GM23338 (cell line): ENCODE data around the gene LRRN1. TPM values are rescaled to one million over a fixed set of nuclear protein-coding genes. Genes with fewer than 3 reads are reported as not detected.

Experiments
- ATAC-seq: fragments of 200-7000 bp; cut with Tn5 transposase; 3 replicates; pipeline ENCODE4 v1.9.1; 2020
- DNase-seq: peaks from one replicate; pipeline ENCODE4 v3.0.0-alpha.2; 2015; ENCODE audit warnings: low spot score
- H2AFZ ChIP-seq: fragments of 200-600 bp; sonication (generic); 2 replicates; pipeline ENCODE4 v1.8.0; 2016; ENCODE audit warnings: antibody characterized with exemption, mild to moderate bottlenecking, moderate library complexity
- H3F3A ChIP-seq: fragments of 200-600 bp; sonication (generic); replicated peaks from 2 replicates; pipeline ENCODE4 v1.8.0; 2017; ENCODE audit warnings: antibody characterized with exemption, mixed run types, low read depth
- H3K27ac ChIP-seq: fragments of 200-600 bp; sonication (generic); 2 replicates; pipeline ENCODE4 v1.6.1; 2016; ENCODE audit warnings: low read depth
- H3K27me3 ChIP-seq: fragments of 200-600 bp; sonication (generic); 2 replicates; pipeline ENCODE4 v1.8.0; 2016; ENCODE audit warnings: mild to moderate bottlenecking, mixed run types, moderate library complexity; ENCODE audit not compliant: insufficient read depth
- H3K36me3 ChIP-seq: fragments of 200-600 bp; sonication (generic); 2 replicates; pipeline ENCODE4 v1.8.0; 2016; ENCODE audit warnings: mild to moderate bottlenecking; ENCODE audit not compliant: insufficient read depth
- H3K4me1 ChIP-seq: fragments of 200-600 bp; sonication (generic); 2 replicates; pipeline ENCODE4 v1.8.0; 2016; ENCODE audit warnings: mild to moderate bottlenecking, moderate library complexity; ENCODE audit not compliant: insufficient read depth
- H3K4me2 ChIP-seq: fragments of 200-600 bp; sonication (generic); 2 replicates; pipeline ENCODE4 v1.7.1; 2017; ENCODE audit warnings: mixed run types
- H3K4me3 ChIP-seq: fragments of 200-600 bp; sonication (generic); 2 replicates; pipeline ENCODE4 v1.6.1; 2016; ENCODE audit warnings: mixed run types
- H3K79me2 ChIP-seq: fragments of 200-600 bp; sonication (generic); replicated peaks from 2 replicates; pipeline ENCODE4 v1.8.0; 2017; ENCODE audit warnings: mild to moderate bottlenecking; ENCODE audit not compliant: insufficient read depth
- H3K9me2 ChIP-seq: fragments of 200-600 bp; sonication (generic); 2 replicates; pipeline ENCODE4 v1.8.0; 2017; ENCODE audit not compliant: insufficient read depth
- H4K20me1 ChIP-seq: fragments of 200-600 bp; sonication (generic); replicated peaks from 2 replicates; pipeline ENCODE4 v1.8.0; 2017; ENCODE audit warnings: mild to moderate bottlenecking; ENCODE audit not compliant: insufficient read depth
- H3K27ac Mint-ChIP-seq: 2 replicates; pipeline ENCODE4 v1.8.0; 2020; ENCODE audit warnings: inconsistent platforms, mild to moderate bottlenecking, moderate library complexity, mixed read lengths
- H3K27me3 Mint-ChIP-seq: 3 replicates; pipeline ENCODE4 v1.8.0; 2022; ENCODE audit warnings: low read depth, mild to moderate bottlenecking, moderate library complexity, mixed read lengths, inconsistent platforms; ENCODE audit not compliant: insufficient read depth, poor library complexity
- H3K36me3 Mint-ChIP-seq: 3 replicates; pipeline ENCODE4 v1.8.0; 2021; ENCODE audit warnings: low read depth, mild to moderate bottlenecking, inconsistent platforms, moderate library complexity, mixed read lengths
- H3K4me1 Mint-ChIP-seq: 3 replicates; pipeline ENCODE4 v1.8.0; 2020; ENCODE audit warnings: mild to moderate bottlenecking, inconsistent platforms, mixed read lengths
- H3K4me3 Mint-ChIP-seq: 3 replicates; pipeline ENCODE4 v1.8.0; 2021; ENCODE audit warnings: moderate library complexity, mild to moderate bottlenecking, inconsistent platforms, mixed read lengths
- H3K9me3 Mint-ChIP-seq: 3 replicates; pipeline ENCODE4 v1.8.0; 2020; ENCODE audit warnings: moderate library complexity, mild to moderate bottlenecking, inconsistent platforms, mixed read lengths
- CREB1 ChIP-seq: fragments of 250-450 bp; sonication (Bioruptor Pico); IDR thresholded peaks from 2 replicates; pipeline ENCODE4 v1.5.0; 2020; ENCODE audit warnings: low read depth, mild to moderate bottlenecking, moderate library complexity
- CTCF ChIP-seq, 2 experiments: fragments of 200-600 bp in 1 of 2; sonication (generic) in 1 of 2; conservative IDR thresholded peaks; 2 replicates each; pipeline versions ENCODE4 v1.5.1 to v1.6.1; 2016 to 2017; ENCODE audit warnings: antibody characterized with exemption in 2 of 2, low read depth in 2 of 2, mild to moderate bottlenecking in 2 of 2, moderate library complexity in 1 of 2
- EZH2 ChIP-seq: fragments of 200-600 bp; sonication (generic); IDR thresholded peaks from one replicate; pipeline ENCODE4 v1.8.0; 2017; ENCODE audit warnings: antibody characterized with exemption, mild to moderate bottlenecking, low read depth; ENCODE audit not compliant: unreplicated experiment
- EZH2phosphoT487 ChIP-seq: fragments of 200-600 bp; sonication (generic); IDR thresholded peaks from one replicate; pipeline ENCODE4 v1.8.1; 2018; ENCODE audit warnings: antibody characterized with exemption; ENCODE audit not compliant: unreplicated experiment
- JUNB ChIP-seq: IDR thresholded peaks from one replicate; pipeline ENCODE4 v1.6.1; 2016; ENCODE audit warnings: antibody characterized with exemption; ENCODE audit not compliant: unreplicated experiment
- NANOG ChIP-seq: IDR thresholded peaks from 2 replicates; pipeline ENCODE4 v1.6.1; 2016; ENCODE audit warnings: antibody characterized with exemption, borderline replicate concordance
- POLR2AphosphoS5 ChIP-seq: IDR thresholded peaks from 2 replicates; pipeline ENCODE4 v1.6.1; 2016; ENCODE audit warnings: antibody characterized with exemption, low read depth
- REST ChIP-seq: IDR thresholded peaks from one replicate; pipeline ENCODE4 v1.6.1; 2018; ENCODE audit warnings: antibody characterized with exemption; ENCODE audit not compliant: unreplicated experiment
- STAT1 ChIP-seq: IDR thresholded peaks from one replicate; pipeline ENCODE4 v1.6.1; 2016; ENCODE audit warnings: antibody characterized with exemption; ENCODE audit not compliant: unreplicated experiment
- ZNF331 ChIP-seq: fragments of 250-450 bp; sonication (Bioruptor Pico); IDR thresholded peaks from 2 replicates; pipeline ENCODE4 v1.5.0; 2020; ENCODE audit warnings: low read depth, mild to moderate bottlenecking, moderate library complexity
- polyA plus RNA-seq: library from polyadenylated mRNA; unstranded; fragments of >200 nt; fragmentation: Nextera tagmentation; extraction: Ambion mirVana; gene quantifications from 2 replicates; pipeline ENCODE4 v1.2.1, GENCODE V29; 2016
- total RNA-seq: library from RNA; depleted of rRNA; stranded (reverse); fragments of >200 nt; shearing (Covaris generic); gene quantifications from 2 replicates; pipeline ENCODE4 v1.2.3, GENCODE V29; 2014

The LRRN1 gene
- total and polyA plus RNA-seq, 2 experiments from 2014 or later: 85.7 to 172 TPM

GRCh38 chr3:3800080-3800455 is 837 bp downstream of the LRRN1 start (continued):
- no peak for TF ChIP-seq CTCF (conservative IDR thresholded peaks at IDR 0.05; ENCODE audit: low read depth in 2 of 2)

GRCh38 chr3:3800685-3801493 is 1.7 kb downstream of the LRRN1 start:
- peak; percentile 60 for DNase-seq
- Histone ChIP-seq H3K27me3 (peaks cover 17% of the 10 kb centered on the region), H3K4me1 (peaks cover 43% of the 10 kb centered on the region), H3K9me2 (no peaks in the 10 kb centered on the region), H2AFZ (no peak overlapping the region), H3K79me2 (peaks cover 57% of the 10 kb centered on the region), H4K20me1 (peaks cover 23% of the 10 kb centered on the region), H3F3A (peaks cover 4% of the 10 kb centered on the region), H3K27ac (peak overlapping the region; percentile 94), H3K4me3 (peak overlapping the region; percentile 53), H3K36me3 (no peaks in the 10 kb centered on the region), H3K4me2 (peak overlapping the region; percentile 61)
- H3K27ac Mint-ChIP-seq: peak overlapping the region; percentile 78
- H3K9me3 Mint-ChIP-seq: no peaks in the 10 kb centered on the region; the same call in 2 of the 3 replicates
- H3K4me1 Mint-ChIP-seq: peaks cover 44% of the 10 kb centered on the region
- H3K27me3 Mint-ChIP-seq: peaks cover 13% of the 10 kb centered on the region
- peak; percentile 16 for ATAC-seq
- peak overlapping the region; percentile 92 for H3K4me3 Mint-ChIP-seq
- H3K36me3 Mint-ChIP-seq: peaks cover 36% of the 10 kb centered on the region
- no peak for TF ChIP-seq ZNF331 (CRISPR knock-in tag)
- no peak for TF ChIP-seq NANOG
- TF ChIP-seq CREB1 (CRISPR knock-in tag): no peak
- TF ChIP-seq EZH2phosphoT487: no peak
- TF ChIP-seq POLR2AphosphoS5: no peak; the same call in 1 of the 2 replicates
- TF ChIP-seq EZH2: no peak
- no peak for TF ChIP-seq STAT1
- TF ChIP-seq JUNB: no peak
- no peak for TF ChIP-seq REST
- TF ChIP-seq CTCF (conservative IDR thresholded peaks at IDR 0.05; ENCODE audit: low read depth in 2 of 2): no peak
